Skeletal muscle satellite cell (primary cell): ENCODE measurements around the gene GIMD1.

Source experiments
- H3K27me3 ChIP-seq: 2 replicates; pipeline ENCODE4 v1.7.0; 2013; ENCODE audit warnings: low read length; ENCODE audit not compliant: control insufficient read depth, insufficient read depth
- H3K36me3 ChIP-seq: 2 replicates; pipeline ENCODE4 v1.7.0; 2013; ENCODE audit warnings: mild to moderate bottlenecking, control low read depth, low read length; ENCODE audit not compliant: insufficient read depth
- H3K4me1 ChIP-seq: 2 replicates; pipeline ENCODE4 v1.7.0; 2013; ENCODE audit warnings: low read length; ENCODE audit not compliant: control insufficient read depth, insufficient read depth
- H3K4me2 ChIP-seq: 2 replicates; pipeline ENCODE4 v1.7.0; 2013; ENCODE audit warnings: mild to moderate bottlenecking, low read length
- H3K4me3 ChIP-seq: 2 replicates; pipeline ENCODE4 v1.7.0; 2013; ENCODE audit warnings: low read length
- H3K9ac ChIP-seq: 2 replicates; pipeline ENCODE4 v1.7.0; 2013; ENCODE audit warnings: mild to moderate bottlenecking, low read depth, low read length, moderate library complexity
- H3K9me3 ChIP-seq: replicated peaks from 2 replicates; pipeline ENCODE4 v1.7.0; 2013; ENCODE audit warnings: mild to moderate bottlenecking, control low read depth, low read length

The GIMD1 gene

GRCh38 chr4:106344647-106344970 is 24.0 kb downstream of the GIMD1 start:
- Histone ChIP-seq H3K9me3 (peaks cover 3% of the 10 kb centered on the region), H3K36me3 (peaks cover 22% of the 10 kb centered on the region)

GRCh38 chr4:106343865-106344646 is 24.5 kb downstream of the GIMD1 start:
- H3K27me3 ChIP-seq: no peaks in the 10 kb centered on the region
- no peak overlapping the region for H3K4me2 ChIP-seq
- no peak overlapping the region for H3K9ac ChIP-seq
- H3K4me1 ChIP-seq: peaks cover 7% of the 10 kb centered on the region
- no peak overlapping the region for H3K4me3 ChIP-seq
- peaks cover 28% of the 10 kb centered on the region for H3K36me3 ChIP-seq
- peaks cover 3% of the 10 kb centered on the region for H3K9me3 ChIP-seq

More at GRCh38 chr4:106344647-106344970, 24.0 kb downstream of the GIMD1 start:
- Histone ChIP-seq H3K4me3 (no peak overlapping the region), H3K4me1 (peaks cover 7% of the 10 kb centered on the region), H3K9ac (no peak overlapping the region), H3K4me2 (no peak overlapping the region), H3K27me3 (no peaks in the 10 kb centered on the region)

DNA sequence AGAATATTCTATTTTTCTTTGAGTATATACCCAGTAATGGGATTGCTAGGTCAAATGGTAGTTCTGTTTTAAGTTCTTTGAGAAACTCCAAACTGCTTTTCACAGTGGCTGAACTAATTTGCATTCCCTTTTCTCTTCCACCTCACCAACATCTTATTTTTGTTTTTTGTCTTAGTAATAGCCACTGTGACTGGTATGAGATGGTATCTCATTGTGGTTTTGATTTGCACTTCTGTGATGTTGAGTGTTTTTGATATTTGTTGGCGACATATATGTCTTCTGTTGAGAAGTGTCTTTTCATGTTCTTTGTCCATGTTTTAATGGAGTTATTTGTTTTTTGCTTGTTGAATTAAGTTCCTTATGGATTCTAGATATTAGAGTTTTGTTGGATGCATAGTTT is 27.8 kb downstream of the GIMD1 start:
- peaks cover 7% of the 10 kb centered on the region for H3K4me1 ChIP-seq
- peaks cover 36% of the 10 kb centered on the region for H3K36me3 ChIP-seq
- H3K27me3 ChIP-seq: no peaks in the 10 kb centered on the region
- H3K9ac ChIP-seq: no peak overlapping the region
- H3K9me3 ChIP-seq: peaks cover 3% of the 10 kb centered on the region
- no peak overlapping the region for H3K4me3 ChIP-seq
- no peak overlapping the region for H3K4me2 ChIP-seq

GRCh38 chr4:106339431-106339830 is 29.1 kb downstream of the GIMD1 start:
- Histone ChIP-seq H3K9ac (no peak overlapping the region), H3K4me2 (no peak overlapping the region), H3K27me3 (no peaks in the 10 kb centered on the region), H3K4me3 (no peak overlapping the region), H3K4me1 (peaks cover 1% of the 10 kb centered on the region), H3K36me3 (peaks cover 40% of the 10 kb centered on the region), H3K9me3 (peaks cover 3% of the 10 kb centered on the region)

GRCh38 chr4:106338671-106339070 is 29.9 kb downstream of the GIMD1 start:
- H3K9me3 ChIP-seq: peaks cover 3% of the 10 kb centered on the region
- H3K9ac ChIP-seq: no peak overlapping the region
- no peak overlapping the region for H3K4me2 ChIP-seq
- H3K4me1 ChIP-seq: no peaks in the 10 kb centered on the region
- no peak overlapping the region for H3K4me3 ChIP-seq
- no peaks in the 10 kb centered on the region for H3K27me3 ChIP-seq
- H3K36me3 ChIP-seq: peaks cover 40% of the 10 kb centered on the region

- peaks cover 45% of the 10 kb centered on the region for H3K36me3 ChIP-seq
These were observed 30.7 kb downstream of the GIMD1 start for GRCh38 chr4:106337916-106338315.

GRCh38 chr4:106336618-106337017 is 32.0 kb downstream of the GIMD1 start:
- Histone ChIP-seq H3K27me3 (no peaks in the 10 kb centered on the region), H3K9me3 (peaks cover 3% of the 10 kb centered on the region), H3K4me1 (peaks cover 4% of the 10 kb centered on the region), H3K4me2 (no peak overlapping the region), H3K4me3 (no peak overlapping the region), H3K9ac (no peak overlapping the region), H3K36me3 (peaks cover 52% of the 10 kb centered on the region)

More at GRCh38 chr4:106337916-106338315, 30.7 kb downstream of the GIMD1 start:
- H3K27me3 ChIP-seq: no peaks in the 10 kb centered on the region
- H3K9ac ChIP-seq: no peak overlapping the region
- H3K4me3 ChIP-seq: no peak overlapping the region
- no peak overlapping the region for H3K4me2 ChIP-seq
- H3K9me3 ChIP-seq: peaks cover 3% of the 10 kb centered on the region
- peaks cover 4% of the 10 kb centered on the region for H3K4me1 ChIP-seq

DNA sequence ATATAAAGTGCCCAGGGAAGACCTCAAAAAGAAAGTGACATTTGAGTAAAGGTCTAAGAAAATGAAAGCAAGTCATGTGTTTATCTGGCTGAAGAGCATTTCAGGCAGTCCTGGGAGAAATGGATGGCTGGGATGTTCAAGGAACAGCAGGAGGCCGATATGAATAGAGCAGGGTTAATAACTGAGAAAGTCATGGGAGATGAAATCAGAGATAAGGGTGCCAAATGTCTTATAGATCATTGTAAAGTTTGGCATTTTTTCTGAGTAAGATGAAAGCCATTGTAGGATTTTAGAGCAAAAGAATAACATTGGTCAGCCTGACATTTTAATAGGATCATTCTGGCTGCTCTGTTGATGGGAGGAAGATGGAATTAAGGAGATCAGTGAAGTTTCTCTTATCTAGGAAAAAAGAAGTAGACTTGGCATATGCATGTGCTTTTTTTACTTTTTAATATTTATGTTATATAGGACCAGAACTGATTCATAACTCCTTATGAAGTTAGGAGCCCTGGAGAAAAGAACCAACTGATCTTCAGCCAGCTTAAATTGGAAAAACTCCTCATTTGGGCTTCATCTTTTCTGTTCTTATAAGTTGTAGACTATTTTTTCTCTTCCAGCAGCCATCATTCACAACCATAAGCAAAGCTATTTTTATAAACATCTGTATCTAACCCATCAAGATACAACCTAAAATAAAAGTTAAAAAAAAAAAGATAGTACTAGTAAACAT is 33.7 kb downstream of the GIMD1 start:
- H3K4me3 ChIP-seq: no peak overlapping the region
- no peaks in the 10 kb centered on the region for H3K27me3 ChIP-seq
- no peak overlapping the region for H3K9ac ChIP-seq
- H3K36me3 ChIP-seq: peaks cover 58% of the 10 kb centered on the region
- no peaks in the 10 kb centered on the region for H3K9me3 ChIP-seq
- H3K4me2 ChIP-seq: no peak overlapping the region
- H3K4me1 ChIP-seq: peaks cover 4% of the 10 kb centered on the region

DNA sequence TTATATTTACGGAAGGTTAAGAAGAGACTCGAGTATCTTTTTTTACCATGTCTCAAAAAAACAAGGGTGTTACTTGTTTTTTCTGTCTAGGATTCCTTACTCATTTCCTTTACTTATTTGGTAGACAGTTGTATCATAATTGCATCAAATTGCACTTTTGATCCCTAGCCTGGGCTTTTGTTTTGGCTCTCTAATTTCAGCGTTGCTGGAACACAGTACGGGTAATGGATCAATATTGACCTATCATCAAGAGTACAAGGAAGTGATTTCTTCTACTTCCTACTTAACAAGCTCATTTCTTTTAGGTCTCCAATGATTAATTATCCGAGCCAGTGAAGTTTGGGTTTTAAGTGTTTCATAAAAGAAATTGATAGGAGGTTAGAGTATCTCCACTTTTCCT is 35.4 kb downstream of the GIMD1 start:
- Histone ChIP-seq H3K4me3 (no peak overlapping the region), H3K4me1 (peaks cover 4% of the 10 kb centered on the region), H3K9ac (no peak overlapping the region), H3K4me2 (no peak overlapping the region), H3K27me3 (no peaks in the 10 kb centered on the region), H3K36me3 (peaks cover 53% of the 10 kb centered on the region), H3K9me3 (no peaks in the 10 kb centered on the region)

- H3K4me1 ChIP-seq: peaks cover 8% of the 10 kb centered on the region
- no peak overlapping the region for H3K9ac ChIP-seq
- no peak overlapping the region for H3K4me3 ChIP-seq
- no peaks in the 10 kb centered on the region for H3K27me3 ChIP-seq
- H3K9me3 ChIP-seq: no peaks in the 10 kb centered on the region
- no peak overlapping the region for H3K4me2 ChIP-seq
- H3K36me3 ChIP-seq: peaks cover 48% of the 10 kb centered on the region
These were observed 39.4 kb downstream of the GIMD1 start for GRCh38 chr4:106329041-106329618.

GRCh38 chr4:106325800-106326199 is 42.8 kb downstream of the GIMD1 start:
- H3K9ac ChIP-seq: no peak overlapping the region
- H3K4me1 ChIP-seq: peaks cover 6% of the 10 kb centered on the region
- no peak overlapping the region for H3K4me2 ChIP-seq
- no peaks in the 10 kb centered on the region for H3K27me3 ChIP-seq
- H3K4me3 ChIP-seq: no peak overlapping the region
- no peaks in the 10 kb centered on the region for H3K9me3 ChIP-seq
- H3K36me3 ChIP-seq: peaks cover 30% of the 10 kb centered on the region
